Lung (tissue), 12 donors: ENCODE data around the gene RMND5A. TPM values are rescaled to one million over a fixed set of nuclear protein-coding genes. Genes with fewer than 3 reads are reported as not detected.
A peak's percentile ranks its signal among the peaks of the same experiment; 100 is the strongest.

Source experiments
- ATAC-seq: fragments of 200-7000 bp; cut with Tn5 transposase; one replicate; pipeline ENCODE4 v1.9.1; 2020; ENCODE audit warnings: moderate number of reproducible peaks; ENCODE audit not compliant: insufficient read depth, low FRiP score
- DNase-seq, 3 donors: peaks; one replicate each; pipeline ENCODE4 v3.0.0-alpha.2; 2013 to 2017
- H3K27ac ChIP-seq, 2 donors: one replicate each; pipeline ENCODE4 v1.5.1; 2013; ENCODE audit warnings: mild to moderate bottlenecking in 2 of 2, moderate library complexity in 2 of 2, control low read depth in 1 of 2, inconsistent platforms in 1 of 2, low read depth in 1 of 2, low read length in 1 of 2
- H3K27me3 ChIP-seq, 3 donors: one replicate each; pipeline ENCODE4 v1.5.1; 2013; ENCODE audit warnings: low read length in 2 of 3; ENCODE audit not compliant: control insufficient read depth in 3 of 3, insufficient read depth in 3 of 3
- H3K36me3 ChIP-seq, 4 donors: one replicate each; pipeline ENCODE4 v1.5.1; 2013; ENCODE audit warnings: low read length in 4 of 4, mild to moderate bottlenecking in 1 of 4, moderate library complexity in 1 of 4; ENCODE audit not compliant: control insufficient read depth in 4 of 4, insufficient read depth in 4 of 4
- H3K4me1 ChIP-seq, 5 donors: one replicate each; pipeline ENCODE4 v1.5.1; 2013; ENCODE audit warnings: low read length in 5 of 5, mild to moderate bottlenecking in 2 of 5, moderate library complexity in 1 of 5; ENCODE audit not compliant: control insufficient read depth in 5 of 5, insufficient read depth in 5 of 5
- H3K4me3 ChIP-seq: one replicate; pipeline ENCODE4 v1.5.1; 2013; ENCODE audit warnings: mild to moderate bottlenecking, control low read depth, moderate library complexity
- H3K9ac ChIP-seq, 2 donors: one replicate each; pipeline ENCODE4 v1.5.1; 2013; ENCODE audit warnings: low read length in 2 of 2, control low read depth in 1 of 2; ENCODE audit not compliant: insufficient read depth in 1 of 2
- H3K9me3 ChIP-seq, 4 donors: one replicate each; pipeline ENCODE4 v1.5.1; 2013; ENCODE audit warnings: low read length in 3 of 4, mild to moderate bottlenecking in 1 of 4, moderate library complexity in 1 of 4; ENCODE audit not compliant: control insufficient read depth in 4 of 4, insufficient read depth in 3 of 4
- CTCF ChIP-seq: IDR thresholded peaks from 2 replicates; pipeline ENCODE4 v1.5.1; 2012; ENCODE audit warnings: mild to moderate bottlenecking; ENCODE audit errors: control extremely low read depth, extremely low read depth
- whole genome bisulfite sequencing, 2 donors: extraction: QIAGEN DNeasy Blood & Tissue Kit; methylation state at CpG; one replicate each; pipeline ENCODE4 v1.1.7; 2013; 5-methylcytosine and 5-hydroxymethylcytosine counted together
- polyA plus RNA-seq, 2 donors: library from polyadenylated mRNA; stranded (reverse); fragments of 200-250 nt; gene quantifications; one replicate each; pipeline ENCODE4 v1.2.1, GENCODE V29; 2013
- total RNA-seq, 2 donors: library from RNA; depleted of rRNA in 1 of 2; stranded (reverse); fragments of >200 nt in 1 of 2; gene quantifications; one replicate each; pipeline ENCODE4 v1.2.1, GENCODE V29; 2014 to 2021
- donor health status: control.
- donor health status: control.
- donor health status: Bipolar disorder and iron deficiency.
- donor health status: healthy.
- donor health status: DM: yes; HTN: yes; CAD: no.

Gene RMND5A
- total and polyA plus RNA-seq, 4 donors: 8.9 to 73.1 (median 16.6) TPM

- DNase-seq (peak; percentile 86 to 90 (median 89)), ATAC-seq (peak; percentile 94)
- Histone ChIP-seq H3K27ac (no peak overlapping the region), H3K9ac (no peak overlapping the region), H3K36me3 (no peaks in the 10 kb centered on the region), H3K27me3 (peaks cover 0 to 29% (median 27%) of the 10 kb centered on the region in 3 donors), H3K4me3 (no peak overlapping the region), H3K4me1 (peaks cover 0 to 20% (median 6%) of the 10 kb centered on the region in 5 donors), H3K9me3 (peaks cover 0 to 4% (median 0%) of the 10 kb centered on the region in 4 donors)
- 11% methylated on average over 36 of the region's 36 CpGs for WGBS, 2 donors
- TF ChIP-seq CTCF: peak; percentile 94
These were observed 88.4 kb downstream of the RMND5A start for GRCh38 chr2:86808315-86809161.

GRCh38 chr2:86809481-86810121, 89.5 kb downstream of the RMND5A start:
- 14 to 18% methylated on average over 41 to 43 of the region's 43 CpGs for WGBS, 2 donors

GRCh38 chr2:86815611-86816010, 95.5 kb downstream of the RMND5A start:
- TF ChIP-seq CTCF: no peak
- Histone ChIP-seq H3K9ac (no peak overlapping the region), H3K9me3 (no peaks in the 10 kb centered on the region), H3K27me3 (peaks cover 0 to 11% (median 5%) of the 10 kb centered on the region in 3 donors), H3K36me3 (no peaks in the 10 kb centered on the region), H3K4me3 (no peak overlapping the region), H3K4me1 (no peaks in the 10 kb centered on the region), H3K27ac (no peak overlapping the region)
- ATAC-seq (no peak), DNase-seq (no peak)
- WGBS, 2 donors: 53 to 78% methylated on average over 1 of the region's 1 CpG

More at GRCh38 chr2:86809481-86810121, 89.5 kb downstream of the RMND5A start:
- Histone ChIP-seq H3K9me3 (peaks cover 0 to 4% (median 0%) of the 10 kb centered on the region in 4 donors), H3K9ac (no peak overlapping the region), H3K27me3 (peaks cover 0 to 29% (median 27%) of the 10 kb centered on the region in 3 donors), H3K36me3 (no peaks in the 10 kb centered on the region), H3K27ac (no peak overlapping the region), H3K4me1 (peaks cover 0 to 20% (median 6%) of the 10 kb centered on the region in 5 donors), H3K4me3 (no peak overlapping the region)
- DNase-seq: no peak
- no peak for TF ChIP-seq CTCF
- no peak for ATAC-seq
